ENCODE measurements around the gene MYMK. TPM values are rescaled to one million over a fixed set of nuclear protein-coding genes. Genes with fewer than 3 reads are reported as not detected.

The MYMK gene
- total RNA-seq, 1 experiment from 2014 or later, result not detected

DNA sequence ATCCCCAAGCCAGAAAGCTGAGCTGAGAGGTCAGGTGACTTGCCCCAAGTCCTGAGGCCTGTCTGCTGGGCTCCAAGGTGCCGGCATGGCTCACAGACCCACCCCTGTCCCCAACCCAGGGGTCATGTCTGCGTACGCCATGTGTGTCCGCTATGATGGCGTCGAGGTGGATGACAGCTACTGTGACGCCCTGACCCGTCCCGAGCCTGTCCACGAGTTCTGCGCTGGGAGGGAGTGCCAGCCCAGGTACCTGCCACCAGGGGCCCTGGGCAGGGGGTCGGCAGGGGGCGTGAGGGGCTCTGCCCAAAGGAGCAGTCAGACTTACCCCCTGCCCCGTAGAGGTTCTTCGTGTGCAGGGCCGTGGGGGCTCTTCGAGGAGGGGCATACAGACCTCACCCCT, 42.1 kb upstream of the MYMK start:
- H2AFZ ChIP-seq (ENCODE audit: low read depth, low read length, poor library complexity, severe bottlenecking), result no peak overlapping the region
- BruUV-seq (replicated peaks), result no TSS peak
- no peaks in the 10 kb centered on the region for H3K9me3 ChIP-seq (ENCODE audit: control insufficient read depth in 1 of 2, insufficient read depth in 1 of 2, low read depth in 1 of 2, low read length in 2 of 2)
- no peaks in the 10 kb centered on the region for H4K20me1 ChIP-seq (ENCODE audit: insufficient read depth)
- TF ChIP-seq CBX3 (IDR thresholded peaks at IDR 0.05; ENCODE audit: low read depth) (no peak), EZH2phosphoT487 (IDR thresholded peaks at IDR 0.05; ENCODE audit: borderline replicate concordance) (no peak), FOSL1 (IDR thresholded peaks at IDR 0.05; ENCODE audit: low read depth) (no peak), ZNF274 (IDR thresholded peaks at IDR 0.05; ENCODE audit: low read depth, low read length) (no peak), EZH2 (IDR thresholded peaks at IDR 0.05) (no peak), SRF (IDR thresholded peaks at IDR 0.05; ENCODE audit: low read depth) (no peak), RAD21 (IDR thresholded peaks at IDR 0.05; ENCODE audit: low read depth) (no peak), SIN3A (IDR thresholded peaks at IDR 0.05; ENCODE audit: low read depth) (no peak)
- TF ChIP-seq, protein P1, sequence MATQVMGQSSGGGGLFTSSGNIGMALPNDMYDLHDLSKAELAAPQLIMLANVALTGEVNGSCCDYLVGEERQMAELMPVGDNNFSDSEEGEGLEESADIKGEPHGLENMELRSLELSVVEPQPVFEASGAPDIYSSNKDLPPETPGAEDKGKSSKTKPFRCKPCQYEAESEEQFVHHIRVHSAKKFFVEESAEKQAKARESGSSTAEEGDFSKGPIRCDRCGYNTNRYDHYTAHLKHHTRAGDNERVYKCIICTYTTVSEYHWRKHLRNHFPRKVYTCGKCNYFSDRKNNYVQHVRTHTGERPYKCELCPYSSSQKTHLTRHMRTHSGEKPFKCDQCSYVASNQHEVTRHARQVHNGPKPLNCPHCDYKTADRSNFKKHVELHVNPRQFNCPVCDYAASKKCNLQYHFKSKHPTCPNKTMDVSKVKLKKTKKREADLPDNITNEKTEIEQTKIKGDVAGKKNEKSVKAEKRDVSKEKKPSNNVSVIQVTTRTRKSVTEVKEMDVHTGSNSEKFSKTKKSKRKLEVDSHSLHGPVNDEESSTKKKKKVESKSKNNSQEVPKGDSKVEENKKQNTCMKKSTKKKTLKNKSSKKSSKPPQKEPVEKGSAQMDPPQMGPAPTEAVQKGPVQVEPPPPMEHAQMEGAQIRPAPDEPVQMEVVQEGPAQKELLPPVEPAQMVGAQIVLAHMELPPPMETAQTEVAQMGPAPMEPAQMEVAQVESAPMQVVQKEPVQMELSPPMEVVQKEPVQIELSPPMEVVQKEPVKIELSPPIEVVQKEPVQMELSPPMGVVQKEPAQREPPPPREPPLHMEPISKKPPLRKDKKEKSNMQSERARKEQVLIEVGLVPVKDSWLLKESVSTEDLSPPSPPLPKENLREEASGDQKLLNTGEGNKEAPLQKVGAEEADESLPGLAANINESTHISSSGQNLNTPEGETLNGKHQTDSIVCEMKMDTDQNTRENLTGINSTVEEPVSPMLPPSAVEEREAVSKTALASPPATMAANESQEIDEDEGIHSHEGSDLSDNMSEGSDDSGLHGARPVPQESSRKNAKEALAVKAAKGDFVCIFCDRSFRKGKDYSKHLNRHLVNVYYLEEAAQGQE (IDR thresholded peaks at IDR 0.05; ENCODE audit: low read depth), result no peak
- CTCF ChIA-PET, result no interaction called here
- no peak overlapping the region for H3K27ac ChIP-seq (ENCODE audit: low read depth, low read length)
- RAD21 ChIA-PET (ENCODE audit: low non-redundant PET in 1 of 2, low total read pairs in 2 of 2, uncharacterized antibody in 2 of 2, unreplicated experiment in 2 of 2), result no interaction called here
- H3K9ac ChIP-seq (ENCODE audit: low read length), result no peak overlapping the region
- no peak overlapping the region for H3K4me3 ChIP-seq (replicated peaks in 1 of 2; ENCODE audit: low read depth in 1 of 2, low read length in 2 of 2)
- no peaks in the 10 kb centered on the region for H3K36me3 ChIP-seq (ENCODE audit: control insufficient read depth in 1 of 2, insufficient read depth in 2 of 2, low read length in 2 of 2)
- intact Hi-C loops (cut with micrococcal nuclease), result no loop called here
- no peak overlapping the region for H3K4me2 ChIP-seq (ENCODE audit: low read length)
- no peaks in the 10 kb centered on the region for H3K79me2 ChIP-seq (ENCODE audit: insufficient read depth, low read length)
- POLR2A ChIA-PET, result interaction anchor here (0.7 kb wide), 1 partner anchor 216 kb away, joined by 3 read pairs; no protein-coding TSS in a partner anchor
- peaks cover 6% of the 10 kb centered on the region; the same call in 1 of the 2 replicates for H3K27me3 ChIP-seq (ENCODE audit: insufficient read depth, low read length)
- ATAC-seq, result no peak
- no peaks in the 10 kb centered on the region for H3K9me2 ChIP-seq (ENCODE audit: insufficient read depth)
- peaks cover 8% of the 10 kb centered on the region in 2 experiments for H3K4me1 ChIP-seq (ENCODE audit: control insufficient read depth in 1 of 2, insufficient read depth in 2 of 2, low read length in 2 of 2)
- DNase-seq (ENCODE audit: low read depth, low spot score), result no peak

Measured in HCT116 (cell line).